IPS-18c (cell line): ENCODE measurements around the gene ANKRD39.
"Not testable (repeated sequence)": the region's sequence is repeated elsewhere in the genome, so short reads cannot be mapped to it uniquely, and the experiment has no call there.

Experiments
- H3K4me3 ChIP-seq: 2 replicates; pipeline ENCODE4 v1.7.0; 2013; ENCODE audit warnings: low read depth, mild to moderate bottlenecking, low read length, moderate library complexity; ENCODE audit not compliant: insufficient read depth
- H3K9me3 ChIP-seq: one replicate; pipeline ENCODE4 v1.6.1; 2013; ENCODE audit warnings: mild to moderate bottlenecking, low read length, moderate library complexity; ENCODE audit not compliant: control insufficient read depth, insufficient read depth

The ANKRD39 gene

DNA sequence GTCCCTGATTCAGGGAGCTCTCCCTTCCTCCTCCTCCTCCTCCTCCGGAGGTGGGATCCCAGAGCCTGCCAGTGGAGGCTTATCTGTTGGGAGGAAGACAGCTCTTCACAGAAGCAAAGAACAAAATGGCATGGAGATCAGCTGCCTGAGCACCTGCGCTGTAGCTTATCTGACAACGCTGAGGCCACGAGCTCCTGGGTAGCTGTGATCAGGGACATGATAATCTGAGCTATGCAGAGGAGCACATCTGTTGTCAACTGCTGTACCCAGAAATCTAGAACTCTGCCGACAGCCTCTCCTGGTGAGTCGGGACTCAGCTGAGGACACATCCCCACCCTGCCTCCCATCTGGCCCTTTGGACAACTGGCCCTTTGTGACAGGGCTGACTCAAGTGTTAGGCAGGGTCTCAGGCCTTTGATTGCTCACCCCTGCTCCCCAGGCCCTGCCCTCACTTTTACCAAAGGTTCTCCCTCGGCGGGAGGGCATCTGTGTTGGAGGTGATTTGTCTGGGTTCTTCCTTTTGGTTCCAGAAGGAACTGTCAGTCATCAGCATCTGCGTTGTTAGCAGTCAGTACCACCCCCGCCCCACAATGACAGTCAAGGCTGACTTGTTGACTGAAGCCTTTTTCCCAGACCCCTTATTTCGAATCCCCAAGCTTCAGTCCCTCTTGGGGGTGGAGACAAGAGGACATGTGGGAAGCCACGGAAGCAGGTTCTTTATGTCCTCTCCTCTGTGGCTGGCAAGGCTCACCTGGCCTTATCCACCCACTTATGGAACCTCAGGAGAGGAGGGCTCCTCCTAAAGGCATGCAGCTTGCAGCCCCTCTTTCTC is 47.6 kb downstream of the ANKRD39 start:
- H3K4me3 ChIP-seq: no peak overlapping the region
- no peaks in the 10 kb centered on the region for H3K9me3 ChIP-seq

DNA sequence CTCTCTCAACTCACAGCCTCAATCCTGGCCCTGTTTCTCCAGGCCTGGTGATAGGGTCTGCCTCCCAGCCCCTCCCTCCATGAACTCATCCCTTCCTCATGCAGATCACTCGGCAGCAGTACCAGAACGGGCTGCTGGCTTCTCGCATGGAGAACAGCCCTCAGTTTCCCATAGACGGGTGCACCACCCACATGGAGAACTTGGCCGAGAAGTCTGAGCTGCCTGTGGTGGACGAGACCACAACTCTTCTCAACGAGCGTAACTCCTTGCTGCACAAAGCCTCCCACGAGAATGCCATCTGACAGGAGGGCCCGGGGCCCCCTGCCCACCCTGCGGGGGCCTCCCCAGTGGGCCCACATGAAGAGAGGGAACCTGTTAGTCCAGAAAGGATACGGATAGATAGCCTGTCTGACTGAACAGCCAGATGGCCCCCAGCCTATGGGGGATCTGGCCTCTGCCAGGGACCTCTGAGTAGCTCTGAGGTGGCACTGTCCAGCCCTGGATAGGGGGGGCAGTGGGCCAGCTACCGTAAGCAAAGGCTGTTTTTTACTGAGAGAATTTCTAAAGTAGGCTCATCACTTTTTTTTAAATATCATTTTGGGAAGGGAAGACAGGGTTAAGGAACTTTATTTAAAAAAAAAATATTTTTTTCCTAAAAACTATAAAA is 48.5 kb downstream of the ANKRD39 start:
- Histone ChIP-seq H3K4me3 (no peak overlapping the region; the same call in 1 of the 2 replicates), H3K9me3 (no peaks in the 10 kb centered on the region)

DNA sequence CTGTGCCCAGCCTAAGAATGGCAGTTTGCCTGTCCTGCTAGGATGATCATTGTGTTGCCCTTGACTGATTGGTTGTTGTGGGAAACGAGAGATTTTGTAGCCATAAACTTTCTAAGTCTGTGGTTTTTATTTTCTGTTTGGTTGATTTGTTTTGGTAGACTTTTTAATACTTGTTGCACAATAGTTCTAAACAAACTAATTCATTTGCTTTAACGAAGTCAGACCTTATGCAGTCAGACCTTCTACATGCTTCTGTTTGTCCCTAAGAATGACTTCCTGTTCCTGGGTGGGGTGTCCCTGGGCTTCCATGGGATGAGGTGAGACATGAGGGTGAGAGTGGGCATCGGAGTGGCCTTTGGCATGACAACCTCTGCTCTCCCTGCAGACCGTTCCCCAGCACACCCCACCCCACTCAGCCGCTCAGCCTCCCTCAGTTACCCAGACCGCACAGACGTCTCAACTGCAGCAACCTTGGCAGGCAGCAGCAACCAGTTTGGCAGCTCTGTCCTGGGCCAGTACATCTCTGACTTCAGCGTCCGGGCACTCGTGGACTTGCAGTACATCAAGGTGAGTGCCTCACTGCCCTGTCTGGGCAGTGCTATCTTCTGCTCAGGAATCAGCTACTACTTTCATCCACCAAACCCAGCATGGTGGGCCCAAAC is 49.5 kb downstream of the ANKRD39 start:
- Histone ChIP-seq H3K9me3 (no peaks in the 10 kb centered on the region), H3K4me3 (no peak overlapping the region)

DNA sequence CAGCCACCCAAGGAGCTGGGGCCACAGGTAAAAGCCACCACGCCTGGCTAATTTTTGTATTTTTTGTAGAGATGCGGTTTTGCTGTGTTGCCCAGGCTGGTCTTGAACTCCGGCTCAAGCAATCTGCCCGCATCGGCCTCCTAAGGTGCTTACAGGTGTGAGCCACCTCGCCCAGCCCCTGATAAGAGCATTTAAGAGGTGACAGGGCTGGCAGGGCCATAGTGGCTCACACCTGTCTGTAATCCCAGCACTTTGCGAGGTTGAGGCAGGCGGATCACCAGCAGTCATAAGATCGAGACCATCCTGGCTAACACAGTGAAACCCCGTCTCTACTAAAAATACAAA is 50.7 kb downstream of the ANKRD39 start:
- Histone ChIP-seq H3K4me3 (no peak overlapping the region), H3K9me3 (no peaks in the 10 kb centered on the region)

DNA sequence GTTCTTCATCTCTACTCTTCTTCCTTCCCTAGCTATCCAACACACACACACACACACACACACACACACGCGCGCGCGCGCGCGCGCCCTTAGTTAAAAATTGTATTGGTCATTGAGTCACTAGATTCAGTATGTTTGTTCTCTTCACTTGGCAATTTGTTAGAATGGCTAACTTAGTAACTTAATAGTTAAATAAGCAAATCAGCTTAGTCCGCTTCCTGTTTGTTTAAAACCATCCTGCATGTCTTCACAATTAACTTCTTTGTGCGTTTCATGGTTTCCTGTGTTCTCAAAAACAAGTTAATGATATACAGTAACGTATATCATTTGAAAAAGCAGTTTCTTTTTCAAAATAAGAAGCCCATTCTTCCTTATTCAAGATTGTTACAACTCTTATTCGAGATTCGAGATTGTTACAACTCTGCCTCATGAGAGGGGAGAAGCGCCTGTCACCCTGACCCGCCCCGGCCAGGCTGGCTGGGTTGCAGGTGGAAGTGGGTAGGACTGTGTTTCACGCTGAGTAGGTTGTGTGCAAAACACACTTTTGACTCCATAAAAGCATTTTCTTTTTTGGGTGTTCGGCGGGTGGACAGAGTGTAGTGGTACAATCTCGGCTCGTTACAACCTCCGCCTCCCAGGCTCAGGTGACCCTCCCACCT is 51.2 kb downstream of the ANKRD39 start:
- no peak overlapping the region for H3K4me3 ChIP-seq

DNA sequence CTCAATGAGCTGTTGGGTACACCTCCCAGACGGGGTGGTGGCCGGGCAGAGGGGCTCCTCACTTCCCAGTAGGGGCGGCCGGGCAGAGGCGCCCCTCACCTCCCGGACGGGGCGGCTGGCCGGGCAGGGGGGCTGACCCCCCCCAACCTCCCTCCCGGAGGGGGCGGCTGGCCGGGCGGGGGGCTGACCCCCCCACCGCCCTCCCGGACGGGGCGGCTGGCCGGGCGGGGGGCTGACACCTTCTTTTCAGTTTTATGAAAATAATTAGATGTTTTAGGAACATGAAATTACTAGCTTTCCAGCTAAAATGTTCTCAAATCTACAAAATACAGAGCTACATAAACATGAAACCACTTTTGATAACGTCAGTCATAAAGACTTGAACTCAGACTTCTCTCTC is 51.9 kb downstream of the ANKRD39 start:
- H3K9me3 ChIP-seq, H3K4me3 ChIP-seq: not testable (repeated sequence)

More for the DNA sequence above, 51.2 kb downstream of the ANKRD39 start:
- no peaks in the 10 kb centered on the region for H3K9me3 ChIP-seq

DNA sequence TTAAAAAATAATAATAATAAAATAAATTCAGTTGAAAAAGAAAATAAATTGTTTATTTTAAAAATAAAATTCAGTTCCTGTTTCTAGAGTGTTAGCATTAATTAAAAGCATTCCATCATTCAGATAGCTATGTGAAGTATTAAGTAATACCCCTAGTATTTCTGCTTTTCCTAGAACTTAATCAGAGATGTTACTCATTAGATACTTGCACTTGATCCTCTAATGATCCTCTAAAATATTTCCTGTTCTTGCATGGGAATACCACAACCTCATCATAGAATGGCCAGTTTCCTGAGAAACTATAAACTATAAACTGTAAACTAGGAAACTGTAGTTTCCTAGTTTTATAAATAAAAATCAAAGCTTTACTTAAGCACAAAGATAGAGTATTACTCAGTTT is 52.8 kb downstream of the ANKRD39 start:
- Histone ChIP-seq H3K9me3 (no peaks in the 10 kb centered on the region), H3K4me3 (no peak overlapping the region)

DNA sequence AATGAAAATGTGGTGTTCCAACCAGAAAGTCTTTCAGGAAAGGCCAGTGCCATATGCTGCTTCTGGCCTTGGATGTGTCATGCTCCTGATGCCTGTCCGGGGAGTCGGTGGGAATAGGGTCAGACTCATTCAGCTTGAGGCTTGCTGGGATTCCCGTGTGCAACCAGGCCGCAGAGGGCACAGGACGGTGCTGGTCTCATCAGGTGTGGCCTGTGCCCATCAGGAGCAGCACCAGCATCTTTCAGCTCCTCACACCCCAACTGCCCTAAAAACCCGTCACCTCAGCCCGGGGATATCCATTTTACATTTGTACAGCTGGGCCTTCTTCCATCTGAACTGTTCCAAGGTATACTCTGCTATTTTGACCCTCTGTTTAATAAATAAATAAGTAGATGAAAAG is 55.1 kb downstream of the ANKRD39 start:
- Histone ChIP-seq H3K9me3 (no peaks in the 10 kb centered on the region), H3K4me3 (no peak overlapping the region)

DNA sequence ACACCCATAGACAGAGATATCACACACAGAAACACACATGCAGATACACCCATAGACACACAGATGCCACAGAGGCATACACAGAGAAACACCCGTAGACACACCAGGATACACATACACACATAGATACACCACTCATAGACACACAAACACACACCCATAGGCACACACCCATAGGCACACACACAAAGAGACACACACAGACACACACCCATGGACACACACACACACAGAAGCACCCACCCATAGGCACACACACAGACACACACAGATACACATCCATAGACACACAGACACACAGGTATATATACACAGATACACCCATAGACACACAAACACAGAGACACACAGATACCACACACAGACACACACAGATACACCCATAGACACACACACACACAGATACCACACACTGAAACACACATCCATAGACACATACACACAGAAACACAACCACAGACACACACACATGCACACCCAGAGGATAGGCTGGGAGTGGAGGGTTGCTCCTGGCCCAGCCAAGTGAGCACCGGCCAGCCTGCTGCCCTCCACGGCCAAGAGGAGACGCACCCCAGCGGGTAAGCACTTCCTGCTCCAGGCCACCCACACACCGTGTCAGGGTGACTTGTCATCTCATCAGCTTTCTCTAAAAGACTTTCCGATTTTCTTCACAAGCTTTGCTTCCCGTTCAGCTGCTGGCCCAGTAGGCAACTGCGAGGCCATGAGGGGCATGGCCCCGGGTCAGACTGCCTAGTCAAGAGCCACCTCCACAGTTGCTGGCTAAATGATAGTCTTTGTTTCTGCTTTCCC is 55.8 kb downstream of the ANKRD39 start:
- Histone ChIP-seq H3K4me3 (no peak overlapping the region), H3K9me3 (no peaks in the 10 kb centered on the region)

DNA sequence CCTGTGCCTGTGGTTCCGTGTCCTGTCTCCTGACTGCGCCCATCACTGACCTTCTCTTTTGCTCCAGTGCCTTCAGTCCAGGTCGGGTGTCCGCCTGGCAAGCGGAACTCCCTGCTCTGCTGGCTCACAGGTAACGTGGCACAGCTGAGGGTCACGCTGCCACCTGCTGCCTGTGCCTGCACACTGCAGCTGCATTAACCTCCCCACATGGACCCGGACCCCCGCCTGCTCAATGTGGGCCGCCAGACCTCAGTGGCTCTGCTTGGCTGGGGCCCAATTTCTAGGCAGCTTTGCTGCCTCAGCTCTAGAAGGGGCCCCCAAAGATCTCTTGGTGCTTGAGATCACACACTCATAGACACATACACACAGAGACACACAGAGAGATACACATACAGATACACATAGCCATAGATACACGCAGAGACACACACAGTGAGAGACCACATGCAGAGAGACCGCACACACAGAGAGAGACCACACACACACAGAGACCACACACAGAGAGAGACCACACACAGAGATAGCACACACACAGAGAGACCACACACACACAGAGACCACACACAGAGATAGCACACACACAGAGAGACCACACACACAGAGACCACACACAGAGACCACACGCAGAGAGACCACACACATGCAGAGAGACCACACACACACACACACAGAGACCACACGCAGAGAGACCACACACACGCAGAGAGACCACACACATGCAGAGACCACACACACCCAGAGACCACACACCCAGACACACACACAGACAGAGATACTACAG is 56.6 kb downstream of the ANKRD39 start:
- H3K4me3 ChIP-seq: no peak overlapping the region
- H3K9me3 ChIP-seq: no peaks in the 10 kb centered on the region

DNA sequence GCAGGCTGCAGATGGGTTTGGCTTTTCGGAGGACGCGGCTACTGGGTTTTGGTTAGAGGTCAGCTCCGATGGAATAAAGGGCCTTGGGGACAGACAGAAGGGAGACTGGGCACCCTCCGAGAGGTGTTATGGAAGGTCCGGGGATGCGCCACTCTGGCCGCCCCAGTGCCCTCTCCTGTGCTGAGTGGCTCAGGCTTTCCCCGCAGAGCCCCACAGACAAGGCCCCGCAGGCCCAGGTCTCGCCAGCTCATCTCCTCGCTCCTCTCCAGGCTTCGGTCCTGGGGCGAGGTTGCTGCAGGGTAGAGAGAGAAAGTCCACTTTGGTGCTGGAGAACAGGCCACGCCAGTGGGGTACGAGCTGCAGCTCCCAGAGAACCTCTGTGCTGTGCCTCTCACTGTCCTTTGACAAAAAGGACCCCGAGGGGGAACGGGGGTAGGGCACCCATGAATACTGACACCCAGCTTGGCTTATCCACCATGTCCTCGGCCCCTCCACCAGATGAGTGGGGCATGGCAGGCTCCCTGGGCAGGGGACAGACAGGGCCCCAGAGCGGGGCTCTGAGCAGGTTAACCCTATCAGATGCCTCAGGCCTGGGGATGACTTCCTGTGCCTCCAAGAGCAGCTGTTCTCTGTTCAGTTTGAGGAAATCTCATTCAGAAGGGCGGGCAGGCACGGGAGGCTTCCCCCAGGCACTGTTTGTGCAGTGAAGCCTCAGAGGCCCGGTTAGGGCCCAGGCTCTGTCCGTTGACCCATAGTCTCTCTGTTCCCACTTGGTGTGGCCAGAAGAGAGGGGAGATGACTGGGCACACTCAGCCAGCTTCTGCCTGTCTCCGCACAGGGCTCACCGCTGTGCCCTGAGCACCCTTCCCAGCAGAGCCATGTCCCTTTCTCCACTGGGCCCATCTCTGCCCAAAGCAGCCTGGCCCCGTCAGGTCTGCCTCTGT is 57.5 kb downstream of the ANKRD39 start:
- H3K4me3 ChIP-seq: no peak overlapping the region

DNA sequence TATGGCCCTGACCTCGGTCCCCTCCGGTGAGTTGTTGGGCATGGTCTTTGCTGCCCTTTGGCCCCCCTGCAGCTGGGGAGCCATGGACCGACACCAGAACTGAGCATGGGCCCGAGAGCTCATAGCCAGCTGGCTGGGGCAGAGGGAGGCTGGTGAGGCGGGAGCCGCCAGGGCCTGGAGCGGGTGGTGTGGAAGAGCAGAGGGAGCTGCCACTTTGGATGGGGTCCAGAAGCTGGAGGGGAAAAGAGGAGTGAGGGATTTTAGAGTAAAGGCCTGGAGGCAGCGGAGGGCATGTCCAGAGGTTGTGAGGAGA is 58.2 kb downstream of the ANKRD39 start:
- no peaks in the 10 kb centered on the region for H3K9me3 ChIP-seq
- no peak overlapping the region for H3K4me3 ChIP-seq

More for the DNA sequence above, 57.5 kb downstream of the ANKRD39 start:
- H3K9me3 ChIP-seq: no peaks in the 10 kb centered on the region

DNA sequence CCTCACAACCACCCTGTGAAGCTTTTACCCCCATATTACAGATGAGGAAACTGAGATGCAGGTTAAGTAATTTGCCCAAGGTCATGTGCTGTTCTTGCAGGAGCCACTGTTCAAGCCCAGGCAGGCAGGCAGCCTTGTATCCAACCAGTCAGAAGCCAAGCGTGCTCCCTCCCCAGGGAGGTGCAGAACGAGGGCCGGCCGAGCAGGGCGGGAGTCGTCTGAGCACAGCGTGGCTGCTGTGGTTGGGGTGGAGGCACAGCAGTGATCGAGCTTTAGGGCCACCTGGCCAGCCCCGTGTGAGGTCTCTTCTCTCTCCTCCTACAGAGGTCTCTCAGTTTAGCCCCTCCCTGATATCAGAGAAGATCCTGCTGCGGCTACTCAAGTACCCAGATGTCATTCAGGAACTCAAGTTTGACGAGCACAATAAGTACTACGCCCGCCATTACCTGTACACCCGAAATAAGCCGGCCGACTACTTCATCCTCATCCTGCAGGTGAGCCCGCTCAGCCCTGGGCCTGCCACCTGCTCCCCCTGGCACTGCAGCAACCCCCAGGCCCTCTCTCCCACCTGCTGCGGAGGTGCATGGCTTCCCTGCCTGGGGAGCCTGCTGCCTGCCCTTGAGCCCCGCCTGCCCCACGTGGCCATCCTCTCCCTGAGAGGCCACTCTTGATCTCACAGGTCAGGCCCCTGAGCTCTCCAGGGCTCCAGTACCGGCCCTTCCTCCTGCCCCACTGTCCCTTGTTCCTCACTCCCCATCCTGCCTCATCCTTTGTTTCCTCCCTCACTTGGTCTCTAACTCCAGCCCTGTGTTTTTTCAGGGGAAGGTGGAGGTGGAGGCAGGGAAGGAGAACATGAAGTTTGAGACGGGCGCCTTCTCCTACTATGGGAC is 58.8 kb downstream of the ANKRD39 start:
- no peaks in the 10 kb centered on the region for H3K9me3 ChIP-seq
- no peak overlapping the region for H3K4me3 ChIP-seq
